Calu3 (cell line): ENCODE measurements around the gene FREM1. TPM values are rescaled to one million over a fixed set of nuclear protein-coding genes. Genes with fewer than 3 reads are reported as not detected.

Source experiments
- BruUV-seq: library from RNA; stranded (reverse); fragments of 400-500 nt; replicated peaks from 2 replicates; lab custom pipeline; 2021; lab: Mats Ljungman, UMichigan
- CTCF ChIA-PET: fragments of 300-600 bp; sonication (Branson Sonifier 250); formaldehyde crosslinking; loops from one replicate; lab custom pipeline; 2022; ENCODE audit warnings: antibody characterized with exemption; lab: Charles Lee
- DNase-seq: peaks from one replicate; pipeline ENCODE4 v3.0.0; 2022
- H3K27ac Mint-ChIP-seq: one replicate; pipeline ENCODE4 v1.8.0; 2022; ENCODE audit warnings: mixed read lengths; ENCODE audit not compliant: unreplicated experiment
- H3K27me3 Mint-ChIP-seq: one replicate; pipeline ENCODE4 v1.8.0; 2022; ENCODE audit warnings: mixed read lengths; ENCODE audit not compliant: unreplicated experiment
- H3K36me3 Mint-ChIP-seq: one replicate; pipeline ENCODE4 v1.8.0; 2022; ENCODE audit warnings: mild to moderate bottlenecking, moderate library complexity, mixed read lengths; ENCODE audit not compliant: insufficient read depth, unreplicated experiment
- H3K4me1 Mint-ChIP-seq: one replicate; pipeline ENCODE4 v1.8.0; 2022; ENCODE audit warnings: mild to moderate bottlenecking, low read depth, mixed read lengths; ENCODE audit not compliant: unreplicated experiment
- H3K4me3 Mint-ChIP-seq: one replicate; pipeline ENCODE4 v1.8.0; 2022; ENCODE audit warnings: mild to moderate bottlenecking, low read depth, moderate library complexity, mixed read lengths; ENCODE audit not compliant: unreplicated experiment
- H3K9me3 Mint-ChIP-seq: one replicate; pipeline ENCODE4 v1.8.0; 2022; ENCODE audit warnings: low read depth, mixed read lengths; ENCODE audit not compliant: unreplicated experiment
- intact Hi-C: fragments of 100-400 bp; cut with micrococcal nuclease; formaldehyde crosslinking; loops from one replicate; pipeline ENCODE4 v1.10.0; 2022; ENCODE audit not compliant: unreplicated experiment
- total RNA-seq: library from RNA; stranded (reverse); gene quantifications from 2 replicates; pipeline ENCODE4 v1.2.3, GENCODE V29; 2022
- TF ChIP-seq, protein P1 (sequence below): fragments of 200-600 bp; IDR thresholded peaks from one replicate; pipeline ENCODE4 v1.8.0; 2022; ENCODE audit warnings: antibody characterized with exemption; ENCODE audit not compliant: unreplicated experiment

The FREM1 gene
- total RNA-seq, 1 experiment from 2014 or later, result not detected

GRCh38 chr9:14690948-14691730 lies 219.1 kb downstream of the FREM1 start:
- Mint-ChIP-seq H3K27ac (no peak overlapping the region), H3K4me3 (peak overlapping the region; percentile 37), H3K27me3 (no peaks in the 10 kb centered on the region), H3K36me3 (peaks cover 21% of the 10 kb centered on the region), H3K9me3 (no peaks in the 10 kb centered on the region), H3K4me1 (no peaks in the 10 kb centered on the region)
- no peak for DNase-seq
- TF ChIP-seq, protein P1, sequence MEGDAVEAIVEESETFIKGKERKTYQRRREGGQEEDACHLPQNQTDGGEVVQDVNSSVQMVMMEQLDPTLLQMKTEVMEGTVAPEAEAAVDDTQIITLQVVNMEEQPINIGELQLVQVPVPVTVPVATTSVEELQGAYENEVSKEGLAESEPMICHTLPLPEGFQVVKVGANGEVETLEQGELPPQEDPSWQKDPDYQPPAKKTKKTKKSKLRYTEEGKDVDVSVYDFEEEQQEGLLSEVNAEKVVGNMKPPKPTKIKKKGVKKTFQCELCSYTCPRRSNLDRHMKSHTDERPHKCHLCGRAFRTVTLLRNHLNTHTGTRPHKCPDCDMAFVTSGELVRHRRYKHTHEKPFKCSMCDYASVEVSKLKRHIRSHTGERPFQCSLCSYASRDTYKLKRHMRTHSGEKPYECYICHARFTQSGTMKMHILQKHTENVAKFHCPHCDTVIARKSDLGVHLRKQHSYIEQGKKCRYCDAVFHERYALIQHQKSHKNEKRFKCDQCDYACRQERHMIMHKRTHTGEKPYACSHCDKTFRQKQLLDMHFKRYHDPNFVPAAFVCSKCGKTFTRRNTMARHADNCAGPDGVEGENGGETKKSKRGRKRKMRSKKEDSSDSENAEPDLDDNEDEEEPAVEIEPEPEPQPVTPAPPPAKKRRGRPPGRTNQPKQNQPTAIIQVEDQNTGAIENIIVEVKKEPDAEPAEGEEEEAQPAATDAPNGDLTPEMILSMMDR, result no peak
- CTCF ChIA-PET, result no interaction called here
- no TSS peak for BruUV-seq
- intact Hi-C loops, result no loop called here

DNA sequence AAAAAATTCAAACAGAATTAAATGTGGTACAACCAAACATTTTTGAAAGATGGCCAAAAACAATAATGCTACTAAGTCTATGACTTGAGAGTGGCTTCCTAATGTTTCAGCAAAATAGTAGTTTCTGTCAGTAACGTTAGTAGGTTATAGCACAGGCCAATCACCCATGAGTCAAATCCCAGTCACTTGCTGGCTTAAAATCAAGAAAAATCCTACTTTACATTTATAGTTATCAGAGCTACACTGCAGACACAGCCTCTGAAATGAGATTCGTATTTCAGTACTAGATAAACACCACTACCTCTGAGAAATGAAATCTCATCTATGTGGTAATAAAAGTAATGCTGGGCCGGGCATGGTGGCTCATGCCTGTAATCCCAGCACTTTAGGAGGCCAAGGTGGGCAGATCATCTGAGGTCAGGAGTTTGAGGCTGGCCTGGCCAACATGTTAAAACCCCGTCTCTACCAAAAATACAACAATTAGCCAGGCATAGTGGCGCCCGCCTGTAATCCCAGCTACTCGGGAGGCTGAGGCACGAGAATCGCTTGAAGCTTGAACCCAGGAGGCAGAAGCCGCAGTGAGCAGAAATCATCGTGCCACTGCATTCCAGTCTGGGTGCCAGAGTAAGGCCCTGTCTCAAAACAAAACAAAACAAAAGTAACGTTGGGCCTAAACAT lies 223.0 kb downstream of the FREM1 start:
- DNase-seq, result no peak
- H3K9me3 Mint-ChIP-seq, result no peaks in the 10 kb centered on the region
- CTCF ChIA-PET, result no interaction called here
- H3K36me3 Mint-ChIP-seq, result peaks cover under 1% of the 10 kb centered on the region
- no peaks in the 10 kb centered on the region for H3K4me1 Mint-ChIP-seq
- intact Hi-C loops, result no loop called here
- H3K27ac Mint-ChIP-seq, result no peak overlapping the region
- BruUV-seq, result no TSS peak
- H3K27me3 Mint-ChIP-seq, result no peaks in the 10 kb centered on the region
- TF ChIP-seq, protein P1, result no peak
- H3K4me3 Mint-ChIP-seq, result no peak overlapping the region

- CTCF ChIA-PET, result no interaction called here
- DNase-seq, result no peak
- Mint-ChIP-seq H3K27ac (no peak overlapping the region), H3K36me3 (no peaks in the 10 kb centered on the region), H3K4me1 (no peaks in the 10 kb centered on the region), H3K27me3 (no peaks in the 10 kb centered on the region), H3K9me3 (no peaks in the 10 kb centered on the region), H3K4me3 (no peak overlapping the region)
- TF ChIP-seq, protein P1, result no peak
- intact Hi-C loops, result no loop called here
- BruUV-seq, result no TSS peak
Measured at GRCh38 chr9:14686168-14686567, 224.1 kb downstream of the FREM1 start.

Other genes starting within 250 kb of the FREM1 start
- gene ZDHHC21, start 217.0 kb downstream of the FREM1 start, total RNA-seq, result 10.6 and 11.8 TPM in 2 replicates
- gene CER1, start 187.7 kb downstream of the FREM1 start, total RNA-seq, result not detected in 2 replicates